Common myeloid progenitor, CD34-positive (primary cell): ENCODE results near the gene CYP2A7.
A peak's percentile ranks its signal among the peaks of the same experiment; 100 is the strongest.
"Not testable (repeated sequence)": the region's sequence is repeated elsewhere in the genome, so short reads cannot be mapped to it uniquely, and the experiment has no call there.

ENCODE experiments used
- CTCF ChIA-PET: fragments of 350-600 bp; sonication (Branson Sonifier 250); formaldehyde crosslinking; loops from one replicate; lab custom pipeline; 2021; ENCODE audit warnings: antibody characterized with exemption; lab: Charles Lee
- POLR2A ChIA-PET: fragments of 350-600 bp; sonication (Branson Sonifier 250); formaldehyde crosslinking; loops from one replicate; lab custom pipeline; 2021; ENCODE audit warnings: antibody characterized with exemption; lab: Charles Lee
- DNase-seq, 3 donors: peaks; one replicate each; pipeline versions ENCODE4 v3.0.0 to v3.0.0-alpha.2; 2013
- H3K27ac ChIP-seq, 2 experiments: 1 replicate in 1 of 2; 2 replicates in 1 of 2; pipeline ENCODE4 v1.7.0; 2013; ENCODE audit warnings: inconsistent platforms in 2 of 2, low read length in 2 of 2, mild to moderate bottlenecking in 2 of 2, low read depth in 1 of 2, moderate library complexity in 1 of 2; ENCODE audit not compliant: severe bottlenecking in 2 of 2, insufficient read depth in 1 of 2, poor library complexity in 1 of 2
- H3K27me3 ChIP-seq, 5 experiments: replicated peaks in 2 of 5; 1 replicate in 3 of 5; 2 replicates in 2 of 5; pipeline versions ENCODE4 v1.6.1 to v1.7.0; 2013; ENCODE audit warnings: low read length in 4 of 5, mild to moderate bottlenecking in 2 of 5, moderate library complexity in 2 of 5, inconsistent platforms in 1 of 5; ENCODE audit not compliant: insufficient read depth in 5 of 5, control insufficient read depth in 4 of 5
- H3K36me3 ChIP-seq, 4 experiments: 1 replicate in 2 of 4; 2 replicates in 2 of 4; pipeline versions ENCODE4 v1.6.1 to v1.7.0; 2013; ENCODE audit warnings: low read length in 3 of 4, control low read depth in 1 of 4, mild to moderate bottlenecking in 1 of 4; ENCODE audit not compliant: control insufficient read depth in 4 of 4, insufficient read depth in 4 of 4
- H3K4me1 ChIP-seq, 4 experiments: 1 replicate in 3 of 4; 2 replicates in 1 of 4; pipeline versions ENCODE4 v1.6.1 to v1.7.1; 2013; ENCODE audit warnings: low read length in 3 of 4, mild to moderate bottlenecking in 3 of 4, control low read depth in 1 of 4, inconsistent platforms in 1 of 4, moderate library complexity in 1 of 4; ENCODE audit not compliant: control insufficient read depth in 4 of 4, insufficient read depth in 4 of 4; ENCODE audit errors: control extremely low read depth in 1 of 4
- H3K4me3 ChIP-seq, 7 experiments: 1 replicate in 4 of 7; 2 replicates in 3 of 7; pipeline versions ENCODE4 v1.5.1 to v1.7.0; 2013; ENCODE audit warnings: mild to moderate bottlenecking in 7 of 7, low read length in 6 of 7, moderate library complexity in 6 of 7, inconsistent platforms in 2 of 7, low read depth in 2 of 7, control low read depth in 1 of 7; ENCODE audit not compliant: insufficient read depth in 4 of 7, control insufficient read depth in 1 of 7; ENCODE audit errors: extremely low read depth in 1 of 7
- H3K9me3 ChIP-seq, 5 experiments: 1 replicate in 4 of 5; 2 replicates in 1 of 5; pipeline versions ENCODE4 v1.6.1 to v1.7.1; 2013; ENCODE audit warnings: low read length in 4 of 5, mild to moderate bottlenecking in 2 of 5, inconsistent platforms in 1 of 5, low read depth in 1 of 5, moderate library complexity in 1 of 5; ENCODE audit not compliant: control insufficient read depth in 4 of 5, insufficient read depth in 2 of 5; ENCODE audit errors: control extremely low read depth in 1 of 5
- WGBS: methylation state at CpG from one replicate; pipeline ENCODE4 v1.1.5; 2013; ENCODE audit not compliant: insufficient coverage; 5-methylcytosine and 5-hydroxymethylcytosine counted together

CYP2A7 gene

GRCh38 chr19:40907968-40908735, 26.1 kb upstream of the CYP2A7 start:
- DNase-seq = peak; percentile 73 to 90 (median 77)
- Histone ChIP-seq H3K27me3 (peaks cover 0 to 33% (median 4%) of the 10 kb centered on the region in 5 experiments), H3K4me3 (peak overlapping the region in 5 of 7 experiments; percentile 4 to 65 (median 18)), H3K4me1 (peaks cover 0 to 3% (median 0%) of the 10 kb centered on the region in 4 experiments), H3K36me3 (no peaks in the 10 kb centered on the region), H3K27ac (no peak overlapping the region), H3K9me3 (peaks cover 0 to 6% (median 0%) of the 10 kb centered on the region in 5 experiments)
- 18% methylated on average over 10 of the region's 21 CpGs for WGBS
- CTCF ChIA-PET = no interaction called here
- POLR2A ChIA-PET = interaction anchor here (0.5 to 0.6 kb wide), 2 partner anchors 17 to 398 kb away, joined by 5 to 6 read pairs; no protein-coding TSS in a partner anchor

GRCh38 chr19:40906512-40906911, 24.5 kb upstream of the CYP2A7 start:
- Histone ChIP-seq H3K36me3 (no peaks in the 10 kb centered on the region), H3K4me1 (peaks cover 0 to 3% (median 0%) of the 10 kb centered on the region in 4 experiments), H3K4me3 (no peak overlapping the region), H3K27ac (no peak overlapping the region), H3K9me3 (no peaks in the 10 kb centered on the region), H3K27me3 (peaks cover 2 to 37% (median 4%) of the 10 kb centered on the region in 5 experiments)
- ChIA-PET CTCF (interaction anchor here (1.2 kb wide), 1 partner anchor 84 kb away, joined by 4 read pairs; no protein-coding TSS in a partner anchor), POLR2A (no interaction called here)
- no peak for DNase-seq

GRCh38 chr19:40904673-40905156, 22.7 kb upstream of the CYP2A7 start:
- WGBS = 95% methylated on average over 9 of the region's 10 CpGs
- H3K4me3 ChIP-seq, H3K9me3 ChIP-seq, H3K36me3 ChIP-seq, POLR2A ChIA-PET, DNase-seq, CTCF ChIA-PET, H3K4me1 ChIP-seq, H3K27ac ChIP-seq: not testable (repeated sequence)
- peaks cover 2 to 30% (median 4%) of the 10 kb centered on the region in 5 experiments for H3K27me3 ChIP-seq

- H3K36me3 ChIP-seq, CTCF ChIA-PET, DNase-seq, H3K4me3 ChIP-seq, H3K27ac ChIP-seq, POLR2A ChIA-PET, H3K27me3 ChIP-seq, H3K9me3 ChIP-seq, H3K4me1 ChIP-seq: not testable (repeated sequence)
- WGBS = 91% methylated on average over 3 of the region's 6 CpGs
Observed at GRCh38 chr19:40901975-40902750, 20.1 kb upstream of the CYP2A7 start.

GRCh38 chr19:40900521-40900920, 18.5 kb upstream of the CYP2A7 start:
- H3K27ac ChIP-seq, H3K36me3 ChIP-seq, H3K27me3 ChIP-seq, POLR2A ChIA-PET, H3K4me1 ChIP-seq, H3K4me3 ChIP-seq, H3K9me3 ChIP-seq: not testable (repeated sequence)
- WGBS = 100% methylated on average over 1 of the region's 5 CpGs
- CTCF ChIA-PET = interaction anchor here (1.2 kb wide), 1 partner anchor 265 kb away, joined by 3 read pairs; no protein-coding TSS in a partner anchor
- peak in 2 of 3 donors; percentile 34 to 48 for DNase-seq

- H3K4me3 ChIP-seq, H3K9me3 ChIP-seq, H3K27me3 ChIP-seq, H3K4me1 ChIP-seq, H3K36me3 ChIP-seq, POLR2A ChIA-PET, H3K27ac ChIP-seq: not testable (repeated sequence)
- CTCF ChIA-PET = interaction anchor here (1.2 kb wide), 1 partner anchor 264 kb away, joined by 3 read pairs; no protein-coding TSS in a partner anchor
- DNase-seq = peak; percentile 45 to 82 (median 81)
- WGBS = 41% methylated on average over 3 of the region's 12 CpGs
Observed at GRCh38 chr19:40899964-40900363, 17.9 kb upstream of the CYP2A7 start.
